BE2C (cell line): ENCODE results near the gene SORCS3.

Experiments used
- DNase-seq: peaks from one replicate; pipeline ENCODE4 v3.0.0-alpha.2; 2020
- H3K27me3 ChIP-seq: fragments of 250-450 bp; sonication (Bioruptor Pico); 2 replicates; pipeline ENCODE4 v1.5.1; 2020; ENCODE audit warnings: mild to moderate bottlenecking
- H3K36me3 ChIP-seq: fragments of 250-450 bp; sonication (Bioruptor Pico); 2 replicates; pipeline ENCODE4 v1.5.1; 2020; ENCODE audit warnings: mild to moderate bottlenecking
- H3K4me1 ChIP-seq: fragments of 250-450 bp; sonication (Bioruptor Pico); 2 replicates; pipeline ENCODE4 v1.5.1; 2020
- H3K4me3 ChIP-seq: 2 replicates; pipeline ENCODE4 v1.5.1; 2011; ENCODE audit warnings: low read depth, low read length
- H3K9me3 ChIP-seq: fragments of 250-450 bp; sonication (Bioruptor Pico); 2 replicates; pipeline ENCODE4 v1.5.1; 2020
- CTCF ChIP-seq: IDR thresholded peaks from 2 replicates; pipeline ENCODE4 v1.5.1; 2012; ENCODE audit warnings: mild to moderate bottlenecking, low read depth, low read length

SORCS3 gene

GRCh38 chr10:104913390-104913789 lies 272.3 kb downstream of the SORCS3 start:
- Histone ChIP-seq H3K4me3 (no peak overlapping the region), H3K36me3 (no peaks in the 10 kb centered on the region), H3K27me3 (no peaks in the 10 kb centered on the region), H3K9me3 (no peaks in the 10 kb centered on the region), H3K4me1 (no peaks in the 10 kb centered on the region)
- DNase-seq, result no peak
- no peak for TF ChIP-seq CTCF

GRCh38 chr10:104920476-104920875 lies 279.4 kb downstream of the SORCS3 start:
- Histone ChIP-seq H3K4me3 (no peak overlapping the region), H3K9me3 (no peaks in the 10 kb centered on the region), H3K4me1 (no peaks in the 10 kb centered on the region), H3K27me3 (no peaks in the 10 kb centered on the region), H3K36me3 (no peaks in the 10 kb centered on the region)
- DNase-seq, result no peak
- no peak for TF ChIP-seq CTCF

- no peak for DNase-seq
- Histone ChIP-seq H3K4me3 (no peak overlapping the region), H3K4me1 (no peaks in the 10 kb centered on the region), H3K36me3 (no peaks in the 10 kb centered on the region), H3K27me3 (no peaks in the 10 kb centered on the region), H3K9me3 (no peaks in the 10 kb centered on the region)
- no peak for TF ChIP-seq CTCF
Observed at GRCh38 chr10:104921763-104922162, 280.7 kb downstream of the SORCS3 start.

- H3K27me3 ChIP-seq, result no peaks in the 10 kb centered on the region
- H3K36me3 ChIP-seq, result no peaks in the 10 kb centered on the region
- DNase-seq, result no peak
- no peak overlapping the region for H3K4me3 ChIP-seq
- no peaks in the 10 kb centered on the region for H3K9me3 ChIP-seq
- no peak for TF ChIP-seq CTCF
- H3K4me1 ChIP-seq, result no peaks in the 10 kb centered on the region
Observed at GRCh38 chr10:104922810-104923209, 281.7 kb downstream of the SORCS3 start.

GRCh38 chr10:104923501-104923900 lies 282.4 kb downstream of the SORCS3 start:
- no peak for DNase-seq
- no peaks in the 10 kb centered on the region for H3K4me1 ChIP-seq
- H3K9me3 ChIP-seq, result no peaks in the 10 kb centered on the region
- H3K4me3 ChIP-seq, result no peak overlapping the region
- no peaks in the 10 kb centered on the region for H3K36me3 ChIP-seq
- H3K27me3 ChIP-seq, result no peaks in the 10 kb centered on the region
- no peak for TF ChIP-seq CTCF

- no peaks in the 10 kb centered on the region for H3K36me3 ChIP-seq
- TF ChIP-seq CTCF, result no peak
- no peaks in the 10 kb centered on the region for H3K27me3 ChIP-seq
Observed at GRCh38 chr10:104924101-104924795, 283.2 kb downstream of the SORCS3 start.

More at GRCh38 chr10:104924101-104924795, 283.2 kb downstream of the SORCS3 start:
- no peak for DNase-seq
- Histone ChIP-seq H3K9me3 (no peaks in the 10 kb centered on the region), H3K4me1 (no peaks in the 10 kb centered on the region), H3K4me3 (no peak overlapping the region)
